Measurements from ENCODE around the gene LSM4. TPM values are rescaled to one million over a fixed set of nuclear protein-coding genes. Genes with fewer than 3 reads are reported as not detected.

Gene LSM4
- total RNA-seq, 1 donor, result 125 TPM

- DNase-seq (ENCODE audit: low read depth in 2 of 3, low spot score in 2 of 3), result peak in 1 of 3 donors; percentile 19
Measured at GRCh38 chr19:18261474-18261873, 61.4 kb downstream of the LSM4 start.

DNA sequence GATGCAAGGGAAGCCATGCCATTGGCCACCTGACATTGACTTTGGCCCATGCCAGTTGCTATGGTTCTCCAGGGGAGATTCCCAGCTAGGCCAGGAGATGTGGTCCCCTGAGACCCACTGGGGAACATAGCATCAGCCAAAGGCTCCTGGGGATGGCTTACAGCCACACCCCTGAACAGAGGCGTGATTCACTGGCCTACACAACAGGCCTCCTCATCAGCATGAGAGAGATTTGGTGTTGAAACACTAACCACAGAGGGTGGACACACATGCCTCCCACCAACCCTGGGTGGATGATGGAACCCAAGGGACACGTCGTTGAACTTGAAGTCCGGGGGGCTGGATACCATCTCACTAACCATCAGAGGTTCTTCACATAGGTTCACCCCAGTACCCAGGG lies 63.0 kb downstream of the LSM4 start:
- DNase-seq (ENCODE audit: low read depth in 2 of 3, low spot score in 2 of 3), result no peak

GRCh38 chr19:18257503-18258470 lies 65.1 kb downstream of the LSM4 start:
- DNase-seq (ENCODE audit: low read depth in 2 of 3, low spot score in 2 of 3), result no peak

Small RNAs within 50 kb of the gene (small RNA-seq; reads per million reads assigned to genes)
- gene MIR3188 (0.27 reads per million), gene RN7SL513P (not detected), gene RPL39P38 (not detected)

Other genes starting within 250 kb of the LSM4 start
- 7.5 TPM for gene IL12RB1, start 236.1 kb downstream of the LSM4 start, total RNA-seq
- gene MAST3, start 225.3 kb downstream of the LSM4 start, total RNA-seq, result 8.1 TPM
- gene PIK3R2, start 169.9 kb downstream of the LSM4 start, total RNA-seq, result 19.9 TPM
- gene IFI30, start 149.3 kb downstream of the LSM4 start, total RNA-seq, result 25.0 TPM
- gene MPV17L2, start 129.9 kb downstream of the LSM4 start, total RNA-seq, result 12.4 TPM
- 1.9 TPM for gene RAB3A, start 119.0 kb downstream of the LSM4 start, total RNA-seq
- gene PDE4C, start 96.6 kb downstream of the LSM4 start, total RNA-seq, result under 0.01 TPM
- gene IQCN, start 48.6 kb downstream of the LSM4 start, total RNA-seq, result 36.1 TPM
- gene JUND, start 41.5 kb downstream of the LSM4 start, total RNA-seq, result 1,478 TPM
- gene PGPEP1, start 17.5 kb upstream of the LSM4 start, total RNA-seq, result 47.7 TPM
- 0.27 TPM for gene GDF15, start 63.1 kb upstream of the LSM4 start, total RNA-seq
- 5.4 TPM for gene LRRC25, start 74.5 kb upstream of the LSM4 start, total RNA-seq
- gene SSBP4, start 96.3 kb upstream of the LSM4 start, total RNA-seq, result 82.1 TPM
- gene ISYNA1, start 115.1 kb upstream of the LSM4 start, total RNA-seq, result 109 TPM
- 28.8 TPM for gene ELL, start 199.0 kb upstream of the LSM4 start, total RNA-seq
- gene FKBP8, start 220.5 kb upstream of the LSM4 start, total RNA-seq, result 259 TPM
- 102 TPM for gene KXD1, start 234.8 kb upstream of the LSM4 start, total RNA-seq
- gene UBA52, start 248.8 kb upstream of the LSM4 start, total RNA-seq, result 1,539 TPM